Pulmonary artery endothelial cell (primary cell): ENCODE measurements around the gene C1RL. TPM values are rescaled to one million over a fixed set of nuclear protein-coding genes. Genes with fewer than 3 reads are reported as not detected.
A peak's percentile ranks its signal among the peaks of the same experiment; 100 is the strongest.

Experiments used
- DNase-seq: peaks from one replicate; pipeline ENCODE4 v3.0.0-alpha.2; 2011; ENCODE audit warnings: low read depth, low spot score
- total RNA-seq: library from RNA; depleted of rRNA; stranded (reverse); fragments of >200 nt; gene quantifications from 2 replicates; pipeline ENCODE4 v1.2.3, GENCODE V29; 2014

Gene C1RL
- total RNA-seq, 1 donor from 2014 or later: 19.7 TPM

DNA sequence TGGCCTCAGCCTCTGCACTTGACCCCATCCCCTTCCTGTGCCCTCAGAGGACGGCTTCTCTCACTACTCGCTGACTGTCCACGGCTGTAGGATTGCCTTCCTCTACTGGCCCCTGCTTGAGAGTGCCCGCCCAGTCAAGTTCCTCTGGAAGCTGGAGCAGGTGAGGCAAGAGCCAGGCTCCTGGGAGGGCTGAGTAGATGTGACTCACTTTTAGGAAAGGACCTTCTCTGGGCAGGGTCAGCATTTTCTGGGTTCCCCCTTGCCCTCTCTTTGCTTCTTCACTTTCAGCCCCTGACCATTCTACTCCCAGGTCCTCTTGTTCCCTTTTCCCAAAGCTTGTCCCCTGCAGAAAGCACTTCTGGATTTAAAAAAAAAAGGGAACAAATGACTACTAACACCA, 28.9 kb upstream of the C1RL start:
- DNase-seq: no peak

DNA sequence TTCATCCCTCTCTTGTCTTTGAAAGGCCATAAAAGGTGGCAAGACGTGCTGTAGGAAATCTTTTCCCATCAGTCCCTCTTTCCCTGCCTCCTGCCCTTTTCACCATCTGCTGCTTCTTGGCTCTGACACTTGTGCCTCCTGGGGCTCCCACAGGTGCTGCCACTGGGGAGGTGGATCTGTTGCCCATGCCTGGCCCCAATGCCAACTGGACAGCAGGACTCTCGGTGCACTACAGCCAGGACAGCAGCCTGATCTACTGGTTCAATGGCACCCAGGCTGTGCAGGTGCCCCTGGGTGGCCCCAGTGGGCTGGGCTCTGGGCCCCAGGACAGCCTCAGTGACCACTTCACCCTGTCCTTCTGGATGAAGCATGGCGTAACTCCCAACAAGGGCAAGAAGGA, 27.7 kb upstream of the C1RL start:
- DNase-seq: no peak

DNA sequence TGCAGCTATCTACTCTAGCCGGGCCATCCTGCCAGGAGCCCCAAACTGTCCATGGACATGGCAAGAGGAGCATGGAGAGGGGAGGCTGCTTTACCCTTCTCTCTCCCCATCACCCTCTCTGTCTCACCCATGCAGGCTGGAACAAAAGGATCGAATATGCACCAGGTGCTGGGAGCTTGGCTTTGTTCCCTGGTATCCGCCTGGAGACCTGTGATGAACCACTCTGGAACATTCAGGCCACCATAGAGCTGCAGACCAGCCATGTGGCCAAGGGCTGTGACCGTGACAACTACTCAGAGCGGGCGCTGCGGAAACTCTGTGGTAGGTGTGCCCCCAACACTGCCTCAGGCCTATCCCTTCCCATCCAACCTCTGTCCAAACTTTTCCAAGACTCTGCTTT, 27.1 kb upstream of the C1RL start:
- DNase-seq: no peak

DNA sequence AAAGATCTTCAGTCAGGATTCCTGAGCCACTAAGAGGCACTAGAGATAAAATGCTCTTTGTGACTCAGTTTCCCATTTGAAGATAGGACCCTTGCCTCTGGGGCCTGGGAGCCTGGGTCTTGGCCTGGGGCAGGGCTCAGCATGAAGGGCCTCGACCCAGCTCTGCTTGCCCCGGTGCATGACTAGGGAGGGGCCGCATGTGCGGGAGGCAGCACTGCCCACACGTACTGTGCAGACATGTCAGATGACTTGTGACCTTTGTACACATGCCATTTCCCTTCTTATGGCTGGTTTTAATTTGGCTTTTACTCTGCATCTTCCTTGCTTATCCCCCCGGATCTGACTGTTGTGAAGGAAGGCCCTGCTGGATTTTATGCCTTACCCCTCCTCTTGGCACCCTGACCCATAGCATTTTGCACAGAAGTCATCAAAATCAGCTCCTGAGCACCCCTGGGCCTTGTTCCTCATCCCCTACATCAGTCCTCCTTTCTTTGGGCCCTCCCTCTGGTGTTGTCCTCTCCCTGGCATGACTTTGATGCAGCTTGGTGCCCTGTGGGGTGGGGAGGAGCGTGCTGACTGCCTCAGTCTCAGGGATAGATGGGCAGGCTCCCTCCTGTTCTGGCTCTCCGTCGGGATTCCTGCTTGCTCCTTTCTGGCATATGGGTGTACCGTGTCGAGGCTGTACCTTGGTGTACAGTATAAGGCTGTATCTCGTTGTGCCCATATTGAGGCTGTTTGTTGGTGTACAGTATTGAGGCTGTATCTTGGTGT, 25.6 kb upstream of the C1RL start:
- no peak for DNase-seq

DNA sequence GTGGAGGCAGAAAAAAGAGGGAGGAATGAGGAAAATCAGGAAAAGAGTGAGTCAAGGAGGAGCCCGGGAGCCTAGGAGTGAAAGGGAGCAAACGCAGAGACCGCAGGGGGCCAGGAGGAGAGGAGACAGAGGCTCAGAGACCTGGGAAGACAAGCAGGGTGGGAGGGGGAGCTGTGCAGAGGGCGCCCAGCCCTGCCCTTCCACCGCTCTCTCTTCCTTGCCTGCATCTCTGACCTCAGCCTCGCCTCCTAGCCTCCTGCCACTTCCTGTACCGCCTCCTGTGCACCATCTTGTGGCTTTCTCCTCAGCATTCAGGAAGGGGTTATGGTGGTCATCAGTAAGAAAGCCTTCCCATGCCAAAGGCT, 22.5 kb upstream of the C1RL start:
- no peak for DNase-seq

DNA sequence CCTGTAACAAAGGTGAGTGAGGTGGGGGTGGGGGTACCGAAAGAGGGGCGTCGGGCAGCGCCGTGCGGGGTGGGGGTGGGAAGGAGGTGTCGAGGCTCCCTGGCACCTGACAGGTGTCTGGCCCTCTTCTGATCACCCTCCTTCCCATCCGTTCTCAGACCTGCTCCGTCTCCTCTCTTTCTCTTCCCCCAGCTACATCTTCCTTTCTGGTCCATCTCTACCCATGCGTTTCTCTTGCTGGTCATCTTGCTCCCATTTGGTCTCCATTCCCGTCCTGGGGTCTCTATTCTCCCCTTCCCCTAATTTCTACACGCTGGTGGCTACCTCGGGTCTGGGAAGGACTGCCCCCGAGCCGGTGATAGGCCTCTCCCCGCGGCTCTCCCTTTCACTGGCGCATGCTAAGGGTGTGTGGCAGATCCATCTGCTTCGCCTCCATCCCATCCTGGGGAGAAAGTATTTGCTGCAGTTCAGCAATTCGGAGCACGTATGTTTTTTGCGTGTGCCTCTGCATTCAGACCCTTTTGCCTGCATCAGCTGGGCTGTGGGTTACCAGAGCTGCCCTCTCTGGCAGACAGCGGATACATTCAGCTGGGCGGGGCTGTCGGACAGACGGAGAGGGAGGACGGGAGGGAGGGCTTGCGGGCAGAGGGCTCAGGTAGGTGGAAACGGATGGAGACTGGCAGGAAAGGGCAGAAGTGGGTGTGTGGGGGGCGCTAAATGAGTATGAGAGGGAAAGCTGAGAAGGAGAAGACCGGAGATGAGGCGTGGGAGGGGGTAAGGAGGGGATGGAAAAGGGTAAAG, 21.9 kb upstream of the C1RL start:
- no peak for DNase-seq

DNA sequence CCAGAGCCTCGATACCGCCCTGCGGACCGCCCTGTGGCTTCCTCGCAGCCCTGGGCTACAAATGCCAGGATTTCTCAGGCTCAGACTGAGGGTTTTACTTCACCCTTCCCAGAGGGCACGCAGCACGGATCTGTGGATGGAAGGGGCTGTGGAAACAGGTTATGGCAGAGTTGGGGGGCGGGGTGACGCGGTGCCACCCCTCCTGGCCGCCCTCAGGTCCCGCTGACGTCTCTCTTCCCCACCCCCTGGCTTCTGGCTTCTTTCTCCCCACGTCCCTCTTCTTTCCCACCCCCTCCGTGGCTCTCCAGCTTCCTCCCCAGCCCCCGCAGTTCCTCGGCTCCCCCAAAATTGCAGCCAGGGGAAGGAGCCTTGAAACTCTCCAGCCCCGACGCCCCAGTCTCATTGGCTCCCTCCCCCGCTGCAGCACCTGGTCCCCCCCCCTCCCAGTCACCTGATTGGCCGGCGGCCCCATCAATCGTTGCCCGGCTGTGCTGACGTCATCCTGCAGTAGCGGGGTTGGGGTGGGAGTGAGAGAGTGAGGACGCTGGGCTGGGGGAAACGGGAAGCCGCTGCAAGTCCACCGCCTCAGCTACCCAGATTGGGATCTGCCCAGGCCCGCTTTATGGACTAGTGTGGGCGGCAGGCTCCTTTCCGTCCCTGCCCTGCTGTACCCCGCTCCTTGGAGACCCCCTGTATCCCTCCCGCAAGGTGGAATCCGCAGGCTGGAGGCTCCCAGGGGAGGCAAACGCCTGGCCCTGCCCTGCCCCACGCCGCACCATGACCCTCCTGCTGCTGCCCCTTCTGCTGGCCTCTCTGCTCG, 21.1 kb upstream of the C1RL start, which contains the start of gene CLSTN3:
Gene CLSTN3, plus strand, starts transcription at position 500 of the 820 bp plus-strand sequence. Its CDS starts 278 bp downstream, at position 778.
- peak; percentile 36 for DNase-seq

DNA sequence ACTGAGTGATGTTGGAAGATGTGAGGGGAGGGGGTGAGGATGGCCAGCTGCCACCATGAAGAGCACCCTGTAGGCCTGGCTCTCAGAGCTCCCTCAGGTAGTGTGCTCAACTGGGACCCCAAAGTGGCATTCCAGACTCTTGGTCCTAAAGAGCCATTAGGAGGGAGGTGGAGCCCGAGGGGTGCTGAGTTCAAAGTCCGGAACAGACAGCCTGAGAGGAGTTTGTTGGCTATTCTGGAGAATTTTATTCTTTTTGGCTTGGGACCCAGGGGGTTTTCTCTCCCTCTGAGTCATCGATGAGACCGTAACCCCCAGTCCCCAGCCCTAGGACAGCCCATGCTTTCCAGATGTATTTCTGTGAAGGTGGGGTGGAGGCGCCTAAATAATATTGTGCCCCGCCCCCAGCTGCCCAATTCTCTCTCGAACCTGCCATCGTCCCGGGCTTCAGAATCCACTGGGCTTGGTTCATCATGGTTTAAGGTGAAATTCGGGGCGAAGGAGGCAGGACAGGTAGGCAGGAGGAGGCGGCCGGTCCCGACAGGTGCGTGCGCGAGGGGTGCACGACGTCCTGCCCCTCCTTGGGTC, 20.4 kb upstream of the C1RL start:
- no peak for DNase-seq

DNA sequence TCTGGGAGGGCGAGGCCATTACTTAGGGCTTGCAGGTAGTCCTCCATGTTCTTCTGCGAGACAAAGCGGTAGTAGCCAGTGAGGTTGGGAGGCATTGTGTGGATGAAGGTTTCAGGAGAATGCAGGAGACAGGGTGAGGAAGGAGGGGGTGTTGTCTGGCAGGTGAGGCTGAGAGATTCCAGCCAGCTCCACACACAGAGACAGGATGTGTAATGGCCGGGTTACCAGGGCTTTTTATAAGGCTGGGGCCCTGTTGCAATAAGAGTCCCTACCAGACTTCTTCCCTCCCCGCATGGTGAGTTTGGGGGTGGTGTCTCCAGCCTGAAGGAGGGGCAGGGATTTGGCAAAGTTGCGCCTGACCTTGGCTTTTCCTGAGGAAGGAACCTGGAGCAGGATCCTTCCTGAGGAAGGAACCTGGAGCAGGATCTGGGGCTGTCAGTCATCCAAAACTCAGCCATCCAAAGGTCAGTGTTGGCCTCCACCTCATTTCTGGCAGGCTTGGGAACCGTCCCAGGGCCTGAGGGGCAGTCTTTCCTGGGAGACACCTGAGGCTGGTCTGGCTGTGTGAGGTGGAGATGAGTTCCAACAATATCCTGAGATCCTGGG, 19.8 kb upstream of the C1RL start, which contains the start of gene RBP5:
Gene RBP5, minus strand, starts transcription at position 209 of the 606 bp plus-strand sequence. Its CDS starts 114 bp downstream, at position 95.
- no peak for DNase-seq

DNA sequence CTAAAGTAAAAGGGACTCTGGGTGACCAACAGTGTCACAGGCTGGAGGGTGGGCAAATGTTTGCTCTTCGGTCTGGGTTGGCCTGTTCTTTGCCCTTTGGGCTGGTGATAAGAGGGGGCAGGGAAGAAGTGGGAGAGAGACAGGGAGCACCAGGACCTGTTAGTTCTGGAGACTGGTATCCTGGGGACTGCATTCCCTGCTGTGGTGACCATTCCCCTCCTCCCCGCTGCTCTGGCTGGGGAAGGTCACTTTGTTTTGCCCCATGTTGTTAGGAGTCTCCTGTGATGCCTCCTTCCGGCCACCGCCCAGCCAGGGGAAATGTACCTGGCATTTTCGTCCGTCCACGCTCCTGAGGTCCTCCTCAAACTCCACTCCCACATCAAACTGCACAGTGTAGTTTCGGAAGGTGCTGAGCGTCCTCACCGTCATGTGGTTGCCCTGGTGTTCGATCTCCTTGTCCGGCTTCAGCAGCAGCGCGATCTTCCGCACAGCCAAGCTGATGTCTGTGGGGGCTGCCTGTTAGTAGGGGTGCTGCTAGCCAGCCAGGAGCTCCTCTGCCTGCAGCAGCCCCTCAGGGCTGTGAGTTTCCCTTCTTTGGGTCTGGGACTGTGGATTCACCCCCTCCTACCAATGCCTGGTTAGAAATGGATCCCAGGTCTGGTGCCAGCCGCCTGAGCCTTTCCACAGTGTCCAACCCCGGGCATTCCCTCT, 19.1 kb upstream of the C1RL start:
- DNase-seq: no peak

DNA sequence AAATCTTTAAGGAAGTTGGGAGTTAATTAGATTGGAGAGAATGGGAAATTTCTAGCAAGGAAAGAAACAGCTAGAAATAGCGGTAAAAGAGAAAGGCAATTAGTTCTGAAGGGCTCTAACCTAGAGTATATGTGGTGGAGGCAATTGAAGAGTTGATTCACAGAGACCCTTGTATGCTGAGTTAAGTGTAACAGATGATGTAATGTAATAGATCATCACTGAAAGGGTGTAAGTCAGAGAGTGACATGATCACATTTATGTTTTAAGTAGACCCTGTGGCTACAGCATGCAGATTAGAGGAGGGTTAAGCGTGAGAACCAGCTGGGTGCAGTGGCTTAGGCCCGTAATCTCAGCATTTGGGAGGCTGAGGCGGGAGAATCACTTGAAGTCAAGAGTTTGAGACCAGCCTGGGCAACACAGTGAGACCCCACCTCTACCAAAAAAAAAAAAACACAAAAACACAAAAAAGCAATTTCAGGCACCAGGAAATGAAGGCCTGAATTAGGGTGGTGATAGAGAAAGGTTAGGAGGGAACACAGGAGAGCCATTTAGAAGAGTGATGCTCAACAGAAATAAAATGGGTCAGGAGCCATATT, 16.7 kb upstream of the C1RL start:
- DNase-seq: no peak

DNA sequence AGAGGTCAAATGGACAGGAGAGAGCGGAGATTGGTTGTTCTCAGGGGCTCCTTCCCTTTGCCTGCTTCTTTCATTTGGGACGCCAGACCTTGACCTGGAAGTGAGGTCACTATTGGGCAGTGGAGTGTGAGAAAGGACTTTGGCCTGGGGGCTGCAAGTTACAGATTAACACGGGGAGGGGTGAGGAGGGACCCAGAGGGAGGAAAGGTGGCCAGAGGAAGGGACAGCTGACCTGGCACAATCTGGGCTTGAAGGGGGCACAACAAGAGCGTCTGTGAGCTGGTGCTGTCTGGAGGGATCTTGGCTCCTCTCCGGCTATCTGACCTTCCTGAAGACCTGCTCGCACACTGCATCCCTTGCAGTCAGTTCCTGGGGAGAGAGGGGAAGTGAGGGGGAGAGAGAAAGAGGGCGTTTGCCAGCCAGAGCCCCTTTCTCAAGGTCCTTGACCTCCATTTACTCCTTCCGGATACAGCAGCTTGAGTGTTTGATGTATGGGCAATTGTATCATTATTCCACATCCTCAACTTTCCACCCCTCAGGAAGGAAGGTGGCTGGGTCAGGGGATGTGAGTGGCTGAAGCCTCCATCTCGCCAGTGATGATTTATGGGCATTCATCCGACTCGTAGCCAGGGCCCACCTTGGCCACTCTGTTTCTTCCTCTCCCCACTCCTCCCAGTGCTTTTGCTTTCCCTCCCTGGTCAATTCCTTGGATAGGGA, 14.9 kb upstream of the C1RL start:
- DNase-seq: peak; percentile 20

DNA sequence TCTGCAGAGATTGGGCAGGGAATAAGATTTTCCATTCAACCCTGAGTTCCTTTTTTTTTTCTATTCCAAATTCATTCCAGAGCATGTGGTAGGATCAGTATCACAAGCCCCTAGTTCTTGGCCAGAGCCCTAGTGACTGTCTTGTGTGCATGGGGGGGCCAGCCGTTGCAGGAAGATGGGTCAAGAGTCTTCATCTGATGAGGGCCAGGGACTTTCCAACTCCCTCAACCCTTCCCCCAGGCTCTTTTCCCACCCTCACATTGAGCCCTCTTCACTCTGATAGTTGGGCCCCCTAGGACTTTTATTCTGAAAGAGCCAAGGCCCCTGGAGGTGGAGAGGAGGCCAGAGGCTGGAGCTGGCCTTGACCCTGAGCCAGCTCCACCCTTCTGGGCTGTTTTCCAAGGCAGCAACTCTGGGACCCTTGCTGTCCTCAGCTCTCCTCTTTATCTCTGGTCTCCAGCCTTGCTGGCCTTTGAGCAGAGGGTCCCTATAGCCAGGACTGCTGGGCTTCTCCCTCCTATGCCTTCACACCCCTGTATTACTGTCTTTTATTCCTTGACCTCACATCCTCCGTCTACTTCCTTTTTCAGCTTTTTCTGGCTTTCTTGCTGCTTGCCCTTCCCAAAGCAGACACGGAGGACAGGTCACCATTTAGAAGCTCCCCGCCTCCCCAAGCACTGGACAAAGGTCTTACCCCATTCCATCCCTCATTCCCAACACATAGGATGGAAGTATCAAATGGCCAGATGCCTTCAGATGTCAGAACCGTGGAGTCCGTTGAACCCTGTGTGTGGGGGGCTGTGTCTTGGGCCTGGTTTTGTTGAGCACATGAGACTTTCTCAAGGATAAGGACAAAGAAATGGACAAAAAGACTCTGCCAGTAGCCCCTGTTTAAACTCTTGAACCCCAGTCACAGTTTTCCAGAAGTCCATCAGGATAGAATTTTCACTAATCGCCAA, 14.1 kb upstream of the C1RL start:
- no peak for DNase-seq

DNA sequence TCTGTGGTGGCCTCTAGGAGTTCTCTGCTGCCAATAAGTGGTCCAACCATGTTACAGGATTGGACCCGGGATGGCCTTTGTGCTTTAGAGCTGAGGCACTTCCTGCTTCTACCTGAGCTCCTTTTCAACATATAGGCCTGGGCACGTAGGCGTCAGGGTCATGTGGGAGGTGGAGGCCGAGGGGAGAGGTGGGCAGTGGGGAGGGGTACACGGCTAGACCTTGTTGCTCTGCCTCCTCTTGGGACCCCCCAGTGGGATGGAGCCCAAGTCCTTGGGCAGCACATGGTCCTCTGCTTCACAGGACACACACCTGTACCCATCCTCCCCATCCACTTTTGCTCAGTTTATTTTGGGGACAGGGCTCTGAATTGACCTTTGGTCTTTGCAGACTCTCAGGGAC, 12.3 kb upstream of the C1RL start:
- DNase-seq: no peak

DNA sequence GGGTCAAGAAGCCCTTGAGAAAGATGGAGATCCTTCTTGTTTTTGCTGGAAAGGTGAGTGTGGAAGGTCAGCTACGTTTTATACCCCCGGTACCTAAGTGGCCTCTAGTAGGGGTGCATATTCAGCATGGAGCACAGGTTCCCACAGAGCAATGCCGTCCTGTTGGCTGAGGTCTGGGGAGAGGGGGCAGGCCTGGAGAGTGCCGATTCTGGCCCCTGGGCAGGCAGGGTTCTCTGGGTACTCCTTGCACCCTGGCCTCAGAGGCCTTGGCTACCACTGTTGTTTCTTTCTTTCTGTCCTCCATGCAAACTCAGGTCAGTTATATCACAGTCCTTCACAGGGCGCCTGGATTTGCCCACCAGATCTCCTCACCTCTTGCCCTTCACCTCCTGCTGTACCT, 11.2 kb upstream of the C1RL start:
- DNase-seq: no peak

DNA sequence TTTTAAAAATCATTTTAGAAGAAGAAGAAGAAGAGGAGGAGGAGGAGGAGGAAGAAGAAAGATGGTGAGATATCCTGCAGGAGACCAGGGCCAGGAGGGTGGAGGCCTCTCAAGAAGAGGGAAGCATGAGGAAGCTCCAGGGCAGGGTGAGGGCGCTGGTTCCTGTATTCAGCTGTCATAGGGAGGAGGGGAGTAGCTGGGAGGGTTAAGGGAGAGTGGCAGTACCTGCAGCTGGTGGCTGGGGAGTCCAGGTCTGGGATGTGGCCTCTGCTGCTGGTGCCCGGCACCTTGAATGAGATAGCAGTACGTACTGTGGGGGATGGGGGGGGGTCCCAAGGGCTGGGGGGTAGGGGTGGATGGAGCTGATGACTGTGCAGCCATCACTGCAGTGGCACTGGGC, 9.9 kb upstream of the C1RL start:
- no peak for DNase-seq

DNA sequence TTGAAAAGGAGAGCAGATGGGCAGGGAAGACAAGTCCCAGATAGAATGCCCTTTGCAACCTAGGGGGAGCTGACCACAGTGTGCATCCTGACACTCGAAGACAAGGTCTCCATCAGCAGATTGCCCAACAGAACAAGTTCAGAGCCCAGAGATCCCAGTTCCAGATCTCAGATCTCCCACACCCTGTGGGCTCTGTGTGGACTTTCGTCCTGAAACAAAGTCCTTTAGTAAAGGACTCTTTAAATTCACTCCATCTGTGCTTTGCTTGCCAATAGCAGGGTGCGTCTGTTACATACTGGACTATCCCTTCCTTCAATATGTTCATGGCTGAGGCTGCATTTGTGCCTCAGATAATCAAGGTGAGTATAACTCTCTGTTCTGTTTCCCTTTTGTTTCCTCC, 8.7 kb upstream of the C1RL start:
- no peak for DNase-seq

DNA sequence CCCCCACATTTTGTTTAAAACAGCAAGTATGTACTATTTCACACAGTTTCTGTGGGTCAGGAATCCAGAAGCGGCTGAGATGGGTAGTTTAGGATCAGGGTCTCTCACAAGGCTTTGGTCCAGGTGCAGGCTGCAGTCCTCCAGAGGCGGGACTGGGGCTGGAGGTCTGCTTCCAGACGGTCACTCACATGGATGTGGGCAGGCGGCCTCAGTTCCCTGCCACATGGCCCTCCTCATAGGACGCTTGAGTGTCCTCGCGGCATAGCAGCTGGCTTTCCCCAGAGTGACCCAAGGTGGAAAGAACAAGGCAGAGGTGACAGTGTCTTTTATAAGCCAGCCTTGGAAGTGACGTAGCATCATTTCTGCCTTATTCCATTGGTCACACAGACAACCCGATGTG, 7.9 kb upstream of the C1RL start:
- no peak for DNase-seq
